Peyer's patch (tissue), 4 donors: ENCODE results near the gene PLA2G6. TPM values are rescaled to one million over a fixed set of nuclear protein-coding genes. Genes with fewer than 3 reads are reported as not detected.
A peak's percentile ranks its signal among the peaks of the same experiment; 100 is the strongest.

ENCODE experiments used
- DNase-seq, 3 donors: peaks; one replicate each; pipeline ENCODE4 v3.0.0-alpha.2; 2017 to 2019
- H3K27ac ChIP-seq, 4 donors: fragments of 200-600 bp; sonication (generic); one replicate each; pipeline ENCODE4 v1.5.1; 2016 to 2019
- H3K27me3 ChIP-seq, 2 donors: fragments of 200-600 bp; sonication (generic); one replicate each; pipeline ENCODE4 v1.5.1; 2019
- H3K36me3 ChIP-seq, 3 donors: fragments of 200-600 bp; sonication (generic); one replicate each; pipeline ENCODE4 v1.5.1; 2016 to 2019
- H3K4me1 ChIP-seq, 4 donors: fragments of 200-600 bp; sonication (generic); one replicate each; pipeline ENCODE4 v1.5.1; 2016 to 2019
- H3K4me3 ChIP-seq, 4 donors: fragments of 200-600 bp; sonication (generic); 1 replicate in 3 of 4; 2 replicates in 1 of 4; pipeline ENCODE4 v1.5.1; 2016 to 2019; ENCODE audit warnings: mild to moderate bottlenecking in 1 of 4
- H3K9me3 ChIP-seq, 4 donors: fragments of 200-600 bp; sonication (generic); one replicate each; pipeline ENCODE4 v1.5.1; 2016 to 2019; ENCODE audit warnings: mild to moderate bottlenecking in 1 of 4
- POLR2A ChIP-seq, 2 donors: fragments of 450-650 bp; IDR thresholded peaks; one replicate each; pipeline ENCODE4 v1.5.1; 2017; ENCODE audit warnings: antibody characterized with exemption in 2 of 2, mild to moderate bottlenecking in 2 of 2, moderate library complexity in 2 of 2
- total RNA-seq, 4 donors: library from RNA; depleted of rRNA; stranded (reverse); fragments of >200 nt; gene quantifications; one replicate each; pipeline ENCODE4 v1.1.0, GENCODE V29; 2016
- TF ChIP-seq, protein P1 (sequence below), 6 experiments: fragments of 450-650 bp in 4 of 6; fragments of 200-600 bp in 2 of 6; sonication (generic) in 1 of 6; IDR thresholded peaks; one replicate each; pipeline ENCODE4 v1.5.1; 2017 to 2019; ENCODE audit warnings: antibody characterized with exemption in 6 of 6, mild to moderate bottlenecking in 3 of 6, moderate library complexity in 1 of 6

Gene PLA2G6
- total RNA-seq, 4 donors from 2014 or later, result 19.3 to 102 (median 60.6) TPM

DNA sequence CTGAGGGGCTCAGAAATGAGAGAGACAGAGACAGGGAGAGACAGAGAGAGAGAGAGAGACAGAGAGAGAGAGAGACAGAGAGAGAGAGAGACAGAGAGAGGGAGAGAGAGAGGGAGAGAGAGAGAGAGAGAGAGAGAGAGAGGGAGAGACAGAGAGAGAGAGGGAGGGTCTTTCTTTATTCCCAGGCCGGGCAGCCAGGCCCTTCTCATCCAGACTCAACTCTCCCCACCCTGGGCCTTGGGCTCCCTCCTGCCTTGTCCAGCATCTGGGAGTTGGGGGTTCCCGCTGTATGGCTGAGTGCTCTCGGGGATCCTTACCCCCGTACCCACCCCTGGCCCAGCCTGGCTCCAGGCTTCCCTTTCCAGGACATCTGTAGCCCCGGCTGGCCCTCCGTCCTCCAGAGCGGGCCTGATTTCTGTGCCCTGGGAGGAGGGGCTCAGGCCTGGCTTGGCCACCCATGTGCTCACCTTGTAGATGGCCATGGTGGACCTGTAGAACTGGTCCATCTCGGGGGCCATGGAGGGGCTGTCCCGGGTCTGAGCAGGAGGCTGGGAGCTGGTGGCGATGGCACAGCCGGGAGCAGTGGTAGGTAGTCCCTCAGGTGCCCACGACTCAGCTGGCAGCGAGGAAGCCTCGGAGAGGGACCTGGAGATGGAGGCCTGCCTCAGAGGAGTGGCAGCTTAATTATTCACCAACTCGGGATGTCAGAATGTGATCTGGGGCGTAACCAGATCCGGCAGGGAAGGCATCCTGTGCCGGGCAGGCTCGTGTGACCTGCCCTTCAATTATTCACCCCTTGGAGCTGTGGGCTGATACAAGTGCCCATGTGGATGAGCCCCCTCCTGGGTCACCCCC lies 71.4 kb downstream of the PLA2G6 start, which contains the start of gene BAIAP2L2:
BAIAP2L2 (minus strand) TSS at position 677 of the 855 bp plus-strand sequence; CDS start at position 518, 159 bp downstream.
- TF ChIP-seq, protein P1, sequence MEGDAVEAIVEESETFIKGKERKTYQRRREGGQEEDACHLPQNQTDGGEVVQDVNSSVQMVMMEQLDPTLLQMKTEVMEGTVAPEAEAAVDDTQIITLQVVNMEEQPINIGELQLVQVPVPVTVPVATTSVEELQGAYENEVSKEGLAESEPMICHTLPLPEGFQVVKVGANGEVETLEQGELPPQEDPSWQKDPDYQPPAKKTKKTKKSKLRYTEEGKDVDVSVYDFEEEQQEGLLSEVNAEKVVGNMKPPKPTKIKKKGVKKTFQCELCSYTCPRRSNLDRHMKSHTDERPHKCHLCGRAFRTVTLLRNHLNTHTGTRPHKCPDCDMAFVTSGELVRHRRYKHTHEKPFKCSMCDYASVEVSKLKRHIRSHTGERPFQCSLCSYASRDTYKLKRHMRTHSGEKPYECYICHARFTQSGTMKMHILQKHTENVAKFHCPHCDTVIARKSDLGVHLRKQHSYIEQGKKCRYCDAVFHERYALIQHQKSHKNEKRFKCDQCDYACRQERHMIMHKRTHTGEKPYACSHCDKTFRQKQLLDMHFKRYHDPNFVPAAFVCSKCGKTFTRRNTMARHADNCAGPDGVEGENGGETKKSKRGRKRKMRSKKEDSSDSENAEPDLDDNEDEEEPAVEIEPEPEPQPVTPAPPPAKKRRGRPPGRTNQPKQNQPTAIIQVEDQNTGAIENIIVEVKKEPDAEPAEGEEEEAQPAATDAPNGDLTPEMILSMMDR (IDR thresholded peaks at IDR 0.05), result peak in 1 of 6 experiments; percentile 1
- TF ChIP-seq POLR2A (IDR thresholded peaks at IDR 0.05), result peak; percentile 84 to 90
- Histone ChIP-seq H3K4me3 (peak within 1 kb of the TSS in 3 of 4 donors; percentile 36 to 73 (median 69)), H3K4me1 (peaks cover 0 to 26% (median 0%) of the 10 kb centered on the region in 4 donors), H3K27ac (peak within 1 kb of the TSS in 3 of 4 donors; percentile 89 to 97 (median 96)), H3K9me3 (no peaks in the 10 kb centered on the region), H3K36me3 (peaks cover 0 to 10% (median 0%) of the 10 kb centered on the region in 3 donors), H3K27me3 (no peaks in the 10 kb centered on the region)
- DNase-seq, result peak in 2 of 3 donors; percentile 85 to 86

GRCh38 chr22:38109371-38110001 lies 72.1 kb downstream of the PLA2G6 start:
- Histone ChIP-seq H3K4me3 (peak overlapping the region in 2 of 4 donors; percentile 69 to 73), H3K4me1 (peaks cover 0 to 26% (median 0%) of the 10 kb centered on the region in 4 donors), H3K27ac (peak overlapping the region in 3 of 4 donors; percentile 89 to 97 (median 96)), H3K36me3 (peaks cover 0 to 10% (median 0%) of the 10 kb centered on the region in 3 donors), H3K27me3 (no peaks in the 10 kb centered on the region), H3K9me3 (no peaks in the 10 kb centered on the region)
- peak in 2 of 3 donors; percentile 65 to 76 for DNase-seq
- no peak for TF ChIP-seq POLR2A (IDR thresholded peaks at IDR 0.05)
- TF ChIP-seq, protein P1 (IDR thresholded peaks at IDR 0.05), result no peak

GRCh38 chr22:38108561-38109319 lies 72.9 kb downstream of the PLA2G6 start:
- H3K36me3 ChIP-seq, result peaks cover 0 to 9% (median 0%) of the 10 kb centered on the region in 3 donors
- peak overlapping the region in 3 of 4 donors; percentile 89 to 97 (median 96) for H3K27ac ChIP-seq
- no peak for TF ChIP-seq POLR2A (IDR thresholded peaks at IDR 0.05)
- TF ChIP-seq, protein P1 (IDR thresholded peaks at IDR 0.05), result no peak
- H3K4me3 ChIP-seq, result peak overlapping the region in 2 of 4 donors; percentile 69 to 73
- H3K9me3 ChIP-seq, result no peaks in the 10 kb centered on the region
- H3K27me3 ChIP-seq, result no peaks in the 10 kb centered on the region
- peak in 1 of 3 donors; percentile 62 for DNase-seq
- H3K4me1 ChIP-seq, result peaks cover 0 to 26% (median 0%) of the 10 kb centered on the region in 4 donors

- Histone ChIP-seq H3K27me3 (no peaks in the 10 kb centered on the region), H3K27ac (peak overlapping the region in 3 of 4 donors; percentile 51 to 97 (median 96)), H3K9me3 (no peaks in the 10 kb centered on the region), H3K4me3 (peak overlapping the region in 2 of 4 donors; percentile 11 to 73), H3K36me3 (peaks cover 0 to 6% (median 0%) of the 10 kb centered on the region in 3 donors), H3K4me1 (peaks cover 0 to 26% (median 0%) of the 10 kb centered on the region in 4 donors)
- TF ChIP-seq POLR2A (IDR thresholded peaks at IDR 0.05), result peak in 1 of 2 donors; percentile 13
- TF ChIP-seq, protein P1 (IDR thresholded peaks at IDR 0.05), result peak in 1 of 6 experiments; percentile 10
- DNase-seq, result peak in 2 of 3 donors; percentile 80 to 86
These were observed 73.7 kb downstream of the PLA2G6 start for GRCh38 chr22:38107692-38108515.
